ENCODE results near the gene ALS2CL.

GRCh38 chr3:46702246-46703012 is 8.9 kb upstream of the ALS2CL start:
- TF ChIP-seq HDGF (IDR thresholded peaks at IDR 0.05; ENCODE audit: borderline replicate concordance) = no peak
- TF ChIP-seq SP1 (IDR thresholded peaks at IDR 0.05) = no peak
- no peak for TF ChIP-seq FOXA1 (IDR thresholded peaks at IDR 0.05)
- no peak for TF ChIP-seq FOXK2 (IDR thresholded peaks at IDR 0.05)
- no peak for TF ChIP-seq SUZ12 (IDR thresholded peaks at IDR 0.05)
